Measurements from ENCODE around the gene CASQ2.

Gene CASQ2

GRCh38 chr1:115669886-115670285 lies 98.6 kb downstream of the CASQ2 start:
- Histone ChIP-seq H3K27ac (ENCODE audit: low read length) (no peak overlapping the region), H3K4me3 (ENCODE audit: low read length) (no peak overlapping the region), H3K4me2 (ENCODE audit: low read depth, low read length) (no peak overlapping the region), H3K27me3 (replicated peaks; ENCODE audit: insufficient read depth, low read length) (no peaks in the 10 kb centered on the region), H3K36me3 (replicated peaks; ENCODE audit: insufficient read depth, low read length) (no peaks in the 10 kb centered on the region), H3K9me3 (replicated peaks; ENCODE audit: insufficient read depth, low read length) (no peaks in the 10 kb centered on the region), H2AFZ (ENCODE audit: low read length) (no peak overlapping the region), H3K4me1 (ENCODE audit: low read length) (0 out of 2 replicates have a peak, but pooled peaks cover 3% of the 10 kb centered on the region), H3K9ac (ENCODE audit: low read length) (no peak overlapping the region), H3K79me2 (ENCODE audit: low read length) (no peaks in the 10 kb centered on the region), H3K9me2 (replicated peaks; ENCODE audit: insufficient read depth, low read length) (no peaks in the 10 kb centered on the region), H4K20me1 (ENCODE audit: insufficient read depth, low read length) (no peaks in the 10 kb centered on the region), H3F3A (ENCODE audit: insufficient read depth, low read length) (no peaks in the 10 kb centered on the region)
- TF ChIP-seq EZH2 (optimal IDR thresholded peaks at IDR 0.05; ENCODE audit: low read depth, low read length), result no peak
- no peak for TF ChIP-seq CTCF (IDR thresholded peaks at IDR 0.05; ENCODE audit: low read length)
- TF ChIP-seq EZH2phosphoT487 (IDR thresholded peaks at IDR 0.05; ENCODE audit: low read length), result no peak
- DNase-seq, result no peak

DNA sequence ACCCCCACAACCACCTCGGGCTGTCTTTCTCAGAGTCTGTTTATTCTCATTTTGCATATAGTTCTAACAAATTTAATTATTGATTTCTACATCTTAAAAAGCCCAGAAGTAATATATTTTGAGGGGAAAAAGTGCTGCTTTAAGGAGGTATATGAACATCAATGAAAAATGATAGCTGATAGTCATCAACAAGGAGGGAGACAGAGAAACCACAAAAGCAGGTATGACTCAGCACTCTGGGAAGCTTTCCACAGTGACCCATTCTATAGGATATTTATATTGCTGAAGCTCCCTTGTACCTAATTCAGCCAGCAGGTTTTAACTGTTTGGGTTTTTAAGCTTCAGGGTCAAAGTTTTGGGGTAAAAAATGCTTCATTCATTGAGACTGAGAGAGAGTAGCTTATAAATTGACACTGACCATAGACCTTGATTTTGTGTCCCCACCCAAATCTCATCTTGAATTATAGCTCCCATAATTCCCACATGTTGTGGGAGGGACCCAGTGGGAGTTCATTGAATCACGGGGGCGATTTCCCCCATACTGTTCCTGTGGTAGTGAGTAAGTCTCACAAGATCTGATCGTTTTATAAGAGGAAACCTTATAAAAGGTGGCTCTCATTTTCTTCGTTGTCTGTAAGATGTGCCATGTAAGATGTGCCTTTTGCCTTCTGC lies 99.4 kb downstream of the CASQ2 start:
- H3K9ac ChIP-seq (ENCODE audit: low read length), result no peak overlapping the region
- H3F3A ChIP-seq (ENCODE audit: insufficient read depth, low read length), result no peaks in the 10 kb centered on the region
- 0 out of 2 replicates have a peak, but pooled peaks cover 3% of the 10 kb centered on the region for H3K4me1 ChIP-seq (ENCODE audit: low read length)
- H3K4me2 ChIP-seq (ENCODE audit: low read depth, low read length), result no peak overlapping the region
- no peaks in the 10 kb centered on the region for H3K27me3 ChIP-seq (replicated peaks; ENCODE audit: insufficient read depth, low read length)
- H3K9me2 ChIP-seq (replicated peaks; ENCODE audit: insufficient read depth, low read length), result no peaks in the 10 kb centered on the region
- H4K20me1 ChIP-seq (ENCODE audit: insufficient read depth, low read length), result no peaks in the 10 kb centered on the region
- no peaks in the 10 kb centered on the region for H3K36me3 ChIP-seq (replicated peaks; ENCODE audit: insufficient read depth, low read length)
- no peak overlapping the region for H3K27ac ChIP-seq (ENCODE audit: low read length)
- TF ChIP-seq EZH2 (optimal IDR thresholded peaks at IDR 0.05; ENCODE audit: low read depth, low read length), result no peak
- no peak for TF ChIP-seq EZH2phosphoT487 (IDR thresholded peaks at IDR 0.05; ENCODE audit: low read length)
- no peak for TF ChIP-seq CTCF (IDR thresholded peaks at IDR 0.05; ENCODE audit: low read length)
- DNase-seq, result no peak
- H2AFZ ChIP-seq (ENCODE audit: low read length), result no peak overlapping the region
- H3K79me2 ChIP-seq (ENCODE audit: low read length), result no peaks in the 10 kb centered on the region
- no peaks in the 10 kb centered on the region for H3K9me3 ChIP-seq (replicated peaks; ENCODE audit: insufficient read depth, low read length)
- H3K4me3 ChIP-seq (ENCODE audit: low read length), result no peak overlapping the region

- H3K4me2 ChIP-seq (ENCODE audit: low read depth, low read length), result no peak overlapping the region
These were observed 99.9 kb downstream of the CASQ2 start for GRCh38 chr1:115668579-115668978.

More at GRCh38 chr1:115668579-115668978, 99.9 kb downstream of the CASQ2 start:
- no peak for TF ChIP-seq EZH2phosphoT487 (IDR thresholded peaks at IDR 0.05; ENCODE audit: low read length)
- TF ChIP-seq CTCF (IDR thresholded peaks at IDR 0.05; ENCODE audit: low read length), result no peak
- TF ChIP-seq EZH2 (optimal IDR thresholded peaks at IDR 0.05; ENCODE audit: low read depth, low read length), result no peak
- DNase-seq, result no peak
- Histone ChIP-seq H3K27me3 (replicated peaks; ENCODE audit: insufficient read depth, low read length) (no peaks in the 10 kb centered on the region), H3K9ac (ENCODE audit: low read length) (no peak overlapping the region), H3K4me1 (ENCODE audit: low read length) (0 out of 2 replicates have a peak, but pooled peaks cover 3% of the 10 kb centered on the region), H4K20me1 (ENCODE audit: insufficient read depth, low read length) (no peaks in the 10 kb centered on the region), H3F3A (ENCODE audit: insufficient read depth, low read length) (no peaks in the 10 kb centered on the region), H3K4me3 (ENCODE audit: low read length) (no peak overlapping the region), H3K79me2 (ENCODE audit: low read length) (no peaks in the 10 kb centered on the region), H3K27ac (ENCODE audit: low read length) (no peak overlapping the region), H3K9me2 (replicated peaks; ENCODE audit: insufficient read depth, low read length) (no peaks in the 10 kb centered on the region), H3K36me3 (replicated peaks; ENCODE audit: insufficient read depth, low read length) (no peaks in the 10 kb centered on the region), H2AFZ (ENCODE audit: low read length) (no peak overlapping the region), H3K9me3 (replicated peaks; ENCODE audit: insufficient read depth, low read length) (no peaks in the 10 kb centered on the region)

Data from MM.1S (cell line).